HepG2 (cell line): Measurements from ENCODE around the gene RNGTT. TPM values are rescaled to one million over a fixed set of nuclear protein-coding genes. Genes with fewer than 3 reads are reported as not detected.

ENCODE experiments used
- ATAC-seq: fragments of 200-7000 bp; cut with Tn5 transposase; 3 replicates; pipeline ENCODE4 v1.9.1; 2020; ENCODE audit warnings: mild to moderate bottlenecking, moderate library complexity
- BruUV-seq: library from RNA; stranded (reverse); fragments of 400-500 nt; replicated peaks from 2 replicates; lab custom pipeline; 2021; lab: Mats Ljungman, UMichigan
- CTCF ChIA-PET: fragments of 300-600 bp; formaldehyde crosslinking; extraction: SDS; loops from one replicate; lab custom pipeline; 2021; ENCODE audit warnings: low total read pairs, inconsistent platforms, low intra/inter-chr PET ratio; lab: Yijun Ruan, JAX
- POLR2A ChIA-PET: fragments of 350-600 bp; sonication (Branson Sonifier 250); formaldehyde crosslinking; loops from one replicate; lab custom pipeline; 2020; ENCODE audit warnings: antibody characterized with exemption, inconsistent platforms; lab: Yijun Ruan, JAX
- DNase-seq: peaks from one replicate; pipeline ENCODE4 v3.0.0-alpha.2; 2015; ENCODE audit warnings: low spot score
- FAIRE-seq: peaks from 3 replicates; lab custom pipeline; 2011; peaks lifted over from hg19 to GRCh38; lab: Jason Lieb, UNC
- H2AFZ ChIP-seq: one replicate; pipeline ENCODE4 v1.6.1; 2011; ENCODE audit warnings: low read length, inconsistent platforms
- H3K27ac ChIP-seq: fragments of 300-600 bp; 3 replicates; pipeline ENCODE4 v1.8.0; 2011; ENCODE audit warnings: mixed run types, mild to moderate bottlenecking, mixed read lengths, low read length, inconsistent platforms; ENCODE audit not compliant: insufficient read depth; ENCODE audit errors: extremely low read length
- H3K27me3 ChIP-seq, 2 experiments: fragments of 200-600 bp in 1 of 2; 2 replicates in 1 of 2; 3 replicates in 1 of 2; pipeline versions ENCODE4 v1.6.0 to v1.8.0; 2011; ENCODE audit warnings: low read length in 2 of 2, mild to moderate bottlenecking in 2 of 2, moderate library complexity in 2 of 2, inconsistent platforms in 1 of 2; ENCODE audit not compliant: insufficient read depth in 2 of 2, control insufficient read depth in 1 of 2
- H3K36me3 ChIP-seq, 2 experiments: fragments of 200-600 bp in 1 of 2; replicated peaks in 1 of 2; 2 replicates in 1 of 2; 3 replicates in 1 of 2; pipeline versions ENCODE4 v1.5.1 to v1.8.0; 2011; ENCODE audit warnings: low read length in 2 of 2, inconsistent platforms in 1 of 2; ENCODE audit not compliant: insufficient read depth in 2 of 2, control insufficient read depth in 1 of 2
- H3K4me1 ChIP-seq: 2 replicates; pipeline ENCODE4 v1.5.1; 2012; ENCODE audit warnings: low read length, inconsistent platforms; ENCODE audit not compliant: insufficient read depth
- H3K4me2 ChIP-seq: 2 replicates; pipeline ENCODE4 v1.6.0; 2011; ENCODE audit warnings: low read depth, low read length, inconsistent platforms
- H3K4me3 ChIP-seq, 3 experiments: fragments of 200-600 bp in 1 of 3; sonication (generic), shearing (Covaris generic) in 1 of 3; replicated peaks in 1 of 3; 2 replicates each; pipeline ENCODE4 v1.5.1; 2011 to 2016; ENCODE audit warnings: low read length in 3 of 3, inconsistent platforms in 2 of 3, low read depth in 2 of 3, mild to moderate bottlenecking in 2 of 3, control low read depth in 1 of 3, mixed read lengths in 1 of 3; ENCODE audit not compliant: insufficient read depth in 1 of 3
- H3K79me2 ChIP-seq: one replicate; pipeline ENCODE4 v1.6.1; 2011; ENCODE audit warnings: low read length, inconsistent platforms; ENCODE audit not compliant: insufficient read depth
- H3K9ac ChIP-seq: 2 replicates; pipeline ENCODE4 v1.6.0; 2011; ENCODE audit warnings: mild to moderate bottlenecking, low read depth, low read length, inconsistent platforms; ENCODE audit not compliant: insufficient read depth
- H3K9me3 ChIP-seq: 2 replicates; pipeline ENCODE4 v1.5.1; 2012; ENCODE audit warnings: mild to moderate bottlenecking, low read length
- H4K20me1 ChIP-seq: 2 replicates; pipeline ENCODE4 v1.6.0; 2011; ENCODE audit warnings: inconsistent platforms, mild to moderate bottlenecking, low read length, moderate library complexity; ENCODE audit not compliant: insufficient read depth
- SP4 ChIP-seq: sonication (generic); formaldehyde crosslinking; IDR thresholded peaks from 2 replicates; pipeline ENCODE4 v1.8.1; 2023; ENCODE audit warnings: mild to moderate bottlenecking, missing genetic modification reagents
- ZBTB44 ChIP-seq: sonication (generic); formaldehyde crosslinking; IDR thresholded peaks from 2 replicates; pipeline ENCODE4 v1.4.0; 2020; ENCODE audit warnings: missing genetic modification reagents
- ZFX ChIP-seq: sonication (generic); formaldehyde crosslinking; IDR thresholded peaks from 2 replicates; pipeline ENCODE4 v1.4.0; 2020; ENCODE audit warnings: mild to moderate bottlenecking, low read depth, missing genetic modification reagents, moderate library complexity
- ZMYM3 ChIP-seq: sonication (generic); formaldehyde crosslinking; IDR thresholded peaks from 2 replicates; pipeline ENCODE4 v1.5.1; 2020; ENCODE audit warnings: mild to moderate bottlenecking, missing genetic modification reagents
- ZNF44 ChIP-seq: sonication (generic); formaldehyde crosslinking; IDR thresholded peaks from 2 replicates; pipeline ENCODE4 v1.5.1; 2020; ENCODE audit warnings: mild to moderate bottlenecking, missing genetic modification reagents
- ZNF639 ChIP-seq: conservative IDR thresholded peaks from 2 replicates; pipeline ENCODE4 v1.6.1; 2018; ENCODE audit warnings: missing genetic modification reagents
- ZNF703 ChIP-seq: sonication (generic); formaldehyde crosslinking; IDR thresholded peaks from 2 replicates; pipeline ENCODE4 v1.5.1; 2020; ENCODE audit warnings: missing genetic modification reagents, mild to moderate bottlenecking, moderate library complexity, borderline replicate concordance
- ZNF790 ChIP-seq: sonication (generic); formaldehyde crosslinking; IDR thresholded peaks from 2 replicates; pipeline ENCODE4 v1.8.0; 2022; ENCODE audit warnings: missing genetic modification reagents, mild to moderate bottlenecking, borderline replicate concordance
- ZNF816 ChIP-seq: sonication (generic); formaldehyde crosslinking; IDR thresholded peaks from 2 replicates; pipeline ENCODE4 v1.8.0; 2022; ENCODE audit warnings: missing genetic modification reagents, mild to moderate bottlenecking, borderline replicate concordance
- WGBS: methylation state at CpG from one replicate; pipeline ENCODE4 v1.1.6; 2017; ENCODE audit warnings: low lambda C conversion rate; 5-methylcytosine and 5-hydroxymethylcytosine counted together
- in situ Hi-C: cut with HindIII; loops from 2 replicates; pipeline ENCODE4 v1.10.0; 2017; ENCODE audit warnings: low pct_unique_long_range_greater_than_20kb; ENCODE audit not compliant: extremely low pct_ligation_motif_present
- intact Hi-C: fragments of 100-400 bp; cut with micrococcal nuclease; formaldehyde crosslinking; loops from one replicate; pipeline ENCODE4 v1.10.0; 2022; ENCODE audit not compliant: unreplicated experiment
- polyA plus RNA-seq, 8 experiments: library from polyadenylated mRNA; depleted of rRNA in 3 of 8; stranded (reverse) in 7 of 8; unstranded in 1 of 8; fragments of >200 nt; fragmentation: Illumina TruSeq in 4 of 8; extraction: Trizol in 4 of 8; gene quantifications; 2 replicates each; pipeline versions ENCODE4 v1.2.1 to v1.2.3, GENCODE V29; 2011 to 2016; ENCODE audit warnings: low read depth in 4 of 8, missing spikeins in 1 of 8, mixed read lengths in 1 of 8; ENCODE audit not compliant: insufficient read depth in 1 of 8
- total RNA-seq, 5 experiments: library from RNA; depleted of rRNA; stranded (reverse); fragments of >200 nt; fragmentation: Illumina TruSeq; extraction: Trizol; gene quantifications; 2 replicates each; pipeline ENCODE4 v1.2.3, GENCODE V29; 2016; ENCODE audit warnings: low read depth in 1 of 5
- TF ChIP-seq, protein P1 (sequence below), 2 experiments: IDR thresholded peaks; 2 replicates each; pipeline ENCODE4 v1.6.1; 2011 to 2012; ENCODE audit warnings: low read length in 2 of 2, borderline replicate concordance in 1 of 2, low read depth in 1 of 2, mild to moderate bottlenecking in 1 of 2, moderate library complexity in 1 of 2
- TF ChIP-seq, protein P2 (sequence below): sonication (generic); formaldehyde crosslinking; IDR thresholded peaks from 2 replicates; pipeline ENCODE4 v1.4.0; 2020; ENCODE audit warnings: missing genetic modification reagents, low read depth, mild to moderate bottlenecking, borderline replicate concordance

The RNGTT gene
- total and polyA plus RNA-seq, 2 of the 13 experiments (the other 11 are each of a cell fraction or from before 2014, with no cell fraction given) = 6.0 to 22.6 TPM

DNA sequence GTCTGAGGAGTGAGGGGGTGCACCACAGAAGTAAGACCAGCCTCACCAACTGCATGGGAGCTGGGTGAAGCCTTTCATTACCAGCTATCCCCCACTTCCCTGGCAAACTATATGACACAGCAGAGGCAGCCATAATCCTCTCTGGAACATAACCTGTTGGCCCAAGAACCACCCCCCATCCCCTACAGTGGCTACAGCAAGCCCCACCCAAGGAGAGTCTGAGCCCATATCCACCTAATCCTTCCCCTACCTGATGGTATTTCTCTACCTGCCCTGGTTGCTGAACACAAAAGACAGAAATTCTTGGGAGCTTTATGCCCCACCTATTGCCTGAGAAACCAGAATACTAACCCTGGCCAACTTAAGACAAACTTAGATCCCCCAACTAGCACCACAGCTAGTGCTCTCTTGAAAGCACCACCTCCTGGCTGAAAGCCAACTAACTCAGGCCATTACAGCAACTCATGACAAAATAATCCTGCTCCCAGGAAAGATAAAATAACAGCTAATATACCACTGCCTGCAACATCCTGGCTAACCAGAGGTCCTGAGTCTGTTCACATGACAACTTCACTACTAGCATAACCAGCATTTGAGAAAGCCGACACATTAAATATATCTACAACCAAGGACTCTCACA lies 11.2 kb downstream of the RNGTT start (continued):
- TF ChIP-seq ZNF703 (CRISPR knock-in tag) = no peak
- TF ChIP-seq, all 625 proteins: peak for 0

DNA sequence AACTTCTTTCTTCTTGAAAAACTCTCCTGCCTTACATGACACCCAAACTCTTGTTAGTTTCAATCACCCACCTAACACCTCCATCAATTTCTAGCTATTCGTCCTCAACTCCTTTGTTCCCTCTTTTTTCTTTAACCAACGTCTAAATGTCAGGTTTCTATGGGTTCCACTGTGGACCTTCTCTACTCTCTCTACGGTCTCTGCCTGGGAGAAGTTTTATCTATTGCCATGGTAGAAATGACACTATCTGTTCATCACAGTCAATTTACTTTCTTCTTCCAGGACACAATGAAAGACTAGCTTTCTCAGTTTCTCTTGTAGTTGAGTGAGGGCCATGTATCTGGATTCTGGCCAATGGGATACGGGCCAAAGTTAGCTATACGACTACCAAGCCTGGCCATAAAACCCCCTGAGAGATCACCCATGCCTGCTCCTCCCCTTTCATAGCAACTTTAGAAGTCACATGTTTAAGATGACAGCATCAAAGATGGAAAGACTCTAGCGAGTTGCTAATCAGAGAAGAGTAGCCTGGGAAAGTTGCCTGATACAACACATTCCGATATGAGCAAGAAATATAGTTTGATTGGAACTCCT lies 17.9 kb downstream of the RNGTT start:
- H3K4me2 ChIP-seq = no peak overlapping the region
- intact Hi-C loops = no loop called here
- H4K20me1 ChIP-seq = peaks cover 2% of the 10 kb centered on the region; the same call in 1 of the 2 replicates
- WGBS = 94% methylated on average over 7 of the region's 7 CpGs
- FAIRE-seq (no peak), DNase-seq (no peak), ATAC-seq (no peak)
- TF ChIP-seq, protein P1, sequence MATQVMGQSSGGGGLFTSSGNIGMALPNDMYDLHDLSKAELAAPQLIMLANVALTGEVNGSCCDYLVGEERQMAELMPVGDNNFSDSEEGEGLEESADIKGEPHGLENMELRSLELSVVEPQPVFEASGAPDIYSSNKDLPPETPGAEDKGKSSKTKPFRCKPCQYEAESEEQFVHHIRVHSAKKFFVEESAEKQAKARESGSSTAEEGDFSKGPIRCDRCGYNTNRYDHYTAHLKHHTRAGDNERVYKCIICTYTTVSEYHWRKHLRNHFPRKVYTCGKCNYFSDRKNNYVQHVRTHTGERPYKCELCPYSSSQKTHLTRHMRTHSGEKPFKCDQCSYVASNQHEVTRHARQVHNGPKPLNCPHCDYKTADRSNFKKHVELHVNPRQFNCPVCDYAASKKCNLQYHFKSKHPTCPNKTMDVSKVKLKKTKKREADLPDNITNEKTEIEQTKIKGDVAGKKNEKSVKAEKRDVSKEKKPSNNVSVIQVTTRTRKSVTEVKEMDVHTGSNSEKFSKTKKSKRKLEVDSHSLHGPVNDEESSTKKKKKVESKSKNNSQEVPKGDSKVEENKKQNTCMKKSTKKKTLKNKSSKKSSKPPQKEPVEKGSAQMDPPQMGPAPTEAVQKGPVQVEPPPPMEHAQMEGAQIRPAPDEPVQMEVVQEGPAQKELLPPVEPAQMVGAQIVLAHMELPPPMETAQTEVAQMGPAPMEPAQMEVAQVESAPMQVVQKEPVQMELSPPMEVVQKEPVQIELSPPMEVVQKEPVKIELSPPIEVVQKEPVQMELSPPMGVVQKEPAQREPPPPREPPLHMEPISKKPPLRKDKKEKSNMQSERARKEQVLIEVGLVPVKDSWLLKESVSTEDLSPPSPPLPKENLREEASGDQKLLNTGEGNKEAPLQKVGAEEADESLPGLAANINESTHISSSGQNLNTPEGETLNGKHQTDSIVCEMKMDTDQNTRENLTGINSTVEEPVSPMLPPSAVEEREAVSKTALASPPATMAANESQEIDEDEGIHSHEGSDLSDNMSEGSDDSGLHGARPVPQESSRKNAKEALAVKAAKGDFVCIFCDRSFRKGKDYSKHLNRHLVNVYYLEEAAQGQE (IDR thresholded peaks at IDR 0.05; ENCODE audit: borderline replicate concordance in 1 of 2, low read depth in 1 of 2, low read length in 2 of 2) = no peak
- no peak for TF ChIP-seq ZNF639 (CRISPR knock-in tag)
- no peak for TF ChIP-seq ZBTB44 (CRISPR knock-in tag)
- no peak for TF ChIP-seq ZFX (CRISPR knock-in tag)
- no peak for TF ChIP-seq ZNF44 (CRISPR knock-in tag)
- no peak for TF ChIP-seq ZMYM3 (CRISPR knock-in tag)
- TF ChIP-seq, protein P2, sequence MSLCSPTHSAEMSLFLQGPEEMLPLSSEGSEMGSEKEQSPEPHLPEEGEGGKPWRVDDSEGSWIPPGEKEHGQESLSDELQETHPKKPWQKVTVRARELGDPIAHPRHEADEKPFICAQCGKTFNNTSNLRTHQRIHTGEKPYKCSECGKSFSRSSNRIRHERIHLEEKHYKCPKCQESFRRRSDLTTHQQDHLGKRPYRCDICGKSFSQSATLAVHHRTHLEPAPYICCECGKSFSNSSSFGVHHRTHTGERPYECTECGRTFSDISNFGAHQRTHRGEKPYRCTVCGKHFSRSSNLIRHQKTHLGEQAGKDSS (CRISPR knock-in tag) = no peak
- TF ChIP-seq ZNF790 (CRISPR knock-in tag) = no peak
- TF ChIP-seq ZNF816 (CRISPR knock-in tag) = no peak
- TF ChIP-seq SP4 (CRISPR knock-in tag) = no peak
- peaks cover 42% of the 10 kb centered on the region for H3K79me2 ChIP-seq
- in situ Hi-C loops = no loop called here
- H3K36me3 ChIP-seq = peaks cover 0 to 4% of the 10 kb centered on the region in 2 experiments; a peak in 2 of 5 replicates
- no peaks in the 10 kb centered on the region for H3K27me3 ChIP-seq
- peaks cover 13% of the 10 kb centered on the region for H3K4me1 ChIP-seq
- ChIA-PET POLR2A (no interaction called here), CTCF (no interaction called here)
- BruUV-seq = no TSS peak
- no peak overlapping the region for H3K4me3 ChIP-seq
- no peaks in the 10 kb centered on the region for H3K9me3 ChIP-seq
- H3K9ac ChIP-seq = no peak overlapping the region
- H3K27ac ChIP-seq = no peak overlapping the region
- no peak overlapping the region for H2AFZ ChIP-seq
